ENCODE measurements around the gene RAET1E. TPM values are rescaled to one million over a fixed set of nuclear protein-coding genes. Genes with fewer than 3 reads are reported as not detected.
A peak's percentile ranks its signal among the peaks of the same experiment; 100 is the strongest.
"Not testable (repeated sequence)": the region's sequence is repeated elsewhere in the genome, so short reads cannot be mapped to it uniquely, and the experiment has no call there.

Gene RAET1E
- not detected for polyA plus RNA-seq (2013, experiment 1 of 2)
- polyA plus RNA-seq (2013, experiment 2 of 2) = not detected

GRCh38 chr6:149897855-149898744, at the start of gene RAET1E:
Gene RAET1E (minus strand): TSS chr6:149898113. CDS start chr6:149890901, 7,212 bp downstream.
- Histone ChIP-seq H3K27ac (replicated peaks; ENCODE audit: low read length) (no peak within 1 kb of the TSS), H3K9me3 (replicated peaks in 1 of 2; ENCODE audit: control insufficient read depth in 2 of 2, insufficient read depth in 1 of 2, low read depth in 1 of 2, low read length in 2 of 2) (no peaks in the 10 kb centered on the region), H3K36me3 (replicated peaks in 1 of 2; ENCODE audit: control insufficient read depth in 2 of 2, insufficient read depth in 2 of 2, low read length in 2 of 2) (no peaks in the 10 kb centered on the region), H3K4me3 (ENCODE audit: low read length in 2 of 2) (peak within 1 kb of the TSS in 1 of 2 donors; percentile 65), H3K9ac (ENCODE audit: low read depth, low read length, poor library complexity) (peak within 1 kb of the TSS; percentile 54), H4K8ac (ENCODE audit: low read depth, low read length) (no peak within 1 kb of the TSS), H3K23ac (ENCODE audit: low read depth, low read length, poor library complexity) (no peak within 1 kb of the TSS), H2BK120ac (ENCODE audit: low read depth, low read length) (no peak within 1 kb of the TSS), H2BK12ac (ENCODE audit: low read length) (no peak within 1 kb of the TSS), H2BK5ac (ENCODE audit: low read length) (no peak within 1 kb of the TSS), H3K4me1 (ENCODE audit: control insufficient read depth in 2 of 2, insufficient read depth in 1 of 2, low read depth in 1 of 2, low read length in 2 of 2) (no peaks in the 10 kb centered on the region), H3K79me1 (ENCODE audit: low read depth, low read length) (no peaks in the 10 kb centered on the region), H2BK15ac (ENCODE audit: low read length) (no peak within 1 kb of the TSS), H2AFZ (ENCODE audit: low read length) (no peak within 1 kb of the TSS), H3K27me3 (ENCODE audit: control insufficient read depth in 3 of 3, insufficient read depth in 3 of 3, low read depth in 1 of 3, low read length in 3 of 3) (peaks cover 0 to 20% (median 0%) of the 10 kb centered on the region in 3 experiments), H3K4ac (ENCODE audit: low read length) (no peak within 1 kb of the TSS), H4K91ac (ENCODE audit: low read depth, low read length, poor library complexity) (no peak within 1 kb of the TSS), H3K14ac (ENCODE audit: low read length) (peak within 1 kb of the TSS; percentile 41), H3K18ac (ENCODE audit: low read length) (no peak within 1 kb of the TSS), H2AK5ac (ENCODE audit: low read depth, low read length) (no peak within 1 kb of the TSS), H3K4me2 (ENCODE audit: insufficient read depth, low read length, poor library complexity, severe bottlenecking) (no peak within 1 kb of the TSS)
- no peak for DNase-seq (ENCODE audit: low spot score)
- WGBS, 2 donors (ENCODE audit: extremely low coverage in 2 of 2, insufficient read length in 2 of 2, insufficient replicate concordance in 1 of 2) = no CpG with 5 or more reads among the region's 17 CpGs

GRCh38 chr6:149947533-149947932, 49.6 kb upstream of the RAET1E start:
- not testable (repeated sequence) for H3K23ac ChIP-seq (ENCODE audit: low read depth, low read length, poor library complexity); H3K27ac ChIP-seq (replicated peaks; ENCODE audit: low read length); H3K14ac ChIP-seq (ENCODE audit: low read length); H4K91ac ChIP-seq (ENCODE audit: low read depth, low read length, poor library complexity); DNase-seq (ENCODE audit: low spot score); H3K9ac ChIP-seq (ENCODE audit: low read depth, low read length, poor library complexity); H3K18ac ChIP-seq (ENCODE audit: low read length); H3K36me3 ChIP-seq (replicated peaks in 1 of 2; ENCODE audit: control insufficient read depth in 2 of 2, insufficient read depth in 2 of 2, low read length in 2 of 2); H2BK5ac ChIP-seq (ENCODE audit: low read length); H2BK15ac ChIP-seq (ENCODE audit: low read length); H3K79me1 ChIP-seq (ENCODE audit: low read depth, low read length); H3K4ac ChIP-seq (ENCODE audit: low read length); H2AK5ac ChIP-seq (ENCODE audit: low read depth, low read length); H4K8ac ChIP-seq (ENCODE audit: low read depth, low read length); H2BK120ac ChIP-seq (ENCODE audit: low read depth, low read length); H3K9me3 ChIP-seq (replicated peaks in 1 of 2; ENCODE audit: control insufficient read depth in 2 of 2, insufficient read depth in 1 of 2, low read depth in 1 of 2, low read length in 2 of 2); H2BK12ac ChIP-seq (ENCODE audit: low read length); H2AFZ ChIP-seq (ENCODE audit: low read length); H3K4me2 ChIP-seq (ENCODE audit: insufficient read depth, low read length, poor library complexity, severe bottlenecking); H3K4me1 ChIP-seq (ENCODE audit: control insufficient read depth in 2 of 2, insufficient read depth in 1 of 2, low read depth in 1 of 2, low read length in 2 of 2); H3K4me3 ChIP-seq (ENCODE audit: low read length in 2 of 2)
- H3K27me3 ChIP-seq (ENCODE audit: control insufficient read depth in 3 of 3, insufficient read depth in 3 of 3, low read depth in 1 of 3, low read length in 3 of 3) = peaks cover 3 to 68% (median 44%) of the 10 kb centered on the region in 3 experiments
- WGBS, 2 donors (ENCODE audit: extremely low coverage in 2 of 2, insufficient read length in 2 of 2, insufficient replicate concordance in 1 of 2) = no CpG with 5 or more reads among the region's 1 CpG

GRCh38 chr6:149946631-149947030, 48.7 kb upstream of the RAET1E start:
- not testable (repeated sequence) for H3K4me2 ChIP-seq (ENCODE audit: insufficient read depth, low read length, poor library complexity, severe bottlenecking); DNase-seq (ENCODE audit: low spot score); H4K91ac ChIP-seq (ENCODE audit: low read depth, low read length, poor library complexity); H2AK5ac ChIP-seq (ENCODE audit: low read depth, low read length); H3K14ac ChIP-seq (ENCODE audit: low read length); H3K36me3 ChIP-seq (replicated peaks in 1 of 2; ENCODE audit: control insufficient read depth in 2 of 2, insufficient read depth in 2 of 2, low read length in 2 of 2); H3K4me1 ChIP-seq (ENCODE audit: control insufficient read depth in 2 of 2, insufficient read depth in 1 of 2, low read depth in 1 of 2, low read length in 2 of 2); H3K23ac ChIP-seq (ENCODE audit: low read depth, low read length, poor library complexity); H3K4ac ChIP-seq (ENCODE audit: low read length); H3K9me3 ChIP-seq (replicated peaks in 1 of 2; ENCODE audit: control insufficient read depth in 2 of 2, insufficient read depth in 1 of 2, low read depth in 1 of 2, low read length in 2 of 2); H2BK5ac ChIP-seq (ENCODE audit: low read length); H3K18ac ChIP-seq (ENCODE audit: low read length); H3K79me1 ChIP-seq (ENCODE audit: low read depth, low read length); H2AFZ ChIP-seq (ENCODE audit: low read length); H2BK15ac ChIP-seq (ENCODE audit: low read length); H2BK120ac ChIP-seq (ENCODE audit: low read depth, low read length); H3K27ac ChIP-seq (replicated peaks; ENCODE audit: low read length); H3K4me3 ChIP-seq (ENCODE audit: low read length in 2 of 2); H3K9ac ChIP-seq (ENCODE audit: low read depth, low read length, poor library complexity); H2BK12ac ChIP-seq (ENCODE audit: low read length); H4K8ac ChIP-seq (ENCODE audit: low read depth, low read length)
- WGBS, 2 donors (ENCODE audit: extremely low coverage in 2 of 2, insufficient read length in 2 of 2, insufficient replicate concordance in 1 of 2) = no CpG with 5 or more reads among the region's 7 CpGs
- peaks cover 9 to 66% (median 45%) of the 10 kb centered on the region in 3 experiments for H3K27me3 ChIP-seq (ENCODE audit: control insufficient read depth in 3 of 3, insufficient read depth in 3 of 3, low read depth in 1 of 3, low read length in 3 of 3)

- H3K14ac ChIP-seq (ENCODE audit: low read length); H2BK5ac ChIP-seq (ENCODE audit: low read length); H4K8ac ChIP-seq (ENCODE audit: low read depth, low read length); H3K27ac ChIP-seq (replicated peaks; ENCODE audit: low read length); H2AK5ac ChIP-seq (ENCODE audit: low read depth, low read length); H3K18ac ChIP-seq (ENCODE audit: low read length); DNase-seq (ENCODE audit: low spot score); H3K4me1 ChIP-seq (ENCODE audit: control insufficient read depth in 2 of 2, insufficient read depth in 1 of 2, low read depth in 1 of 2, low read length in 2 of 2); H2BK120ac ChIP-seq (ENCODE audit: low read depth, low read length); H3K9ac ChIP-seq (ENCODE audit: low read depth, low read length, poor library complexity); H2AFZ ChIP-seq (ENCODE audit: low read length); H3K23ac ChIP-seq (ENCODE audit: low read depth, low read length, poor library complexity); H3K79me1 ChIP-seq (ENCODE audit: low read depth, low read length); H3K4ac ChIP-seq (ENCODE audit: low read length); H3K9me3 ChIP-seq (replicated peaks in 1 of 2; ENCODE audit: control insufficient read depth in 2 of 2, insufficient read depth in 1 of 2, low read depth in 1 of 2, low read length in 2 of 2); H3K36me3 ChIP-seq (replicated peaks in 1 of 2; ENCODE audit: control insufficient read depth in 2 of 2, insufficient read depth in 2 of 2, low read length in 2 of 2); H2BK12ac ChIP-seq (ENCODE audit: low read length); H4K91ac ChIP-seq (ENCODE audit: low read depth, low read length, poor library complexity); H2BK15ac ChIP-seq (ENCODE audit: low read length); H3K4me2 ChIP-seq (ENCODE audit: insufficient read depth, low read length, poor library complexity, severe bottlenecking); H3K4me3 ChIP-seq (ENCODE audit: low read length in 2 of 2): not testable (repeated sequence)
- no CpG with 5 or more reads among the region's 6 CpGs for WGBS, 2 donors (ENCODE audit: extremely low coverage in 2 of 2, insufficient read length in 2 of 2, insufficient replicate concordance in 1 of 2)
- peaks cover 12 to 65% (median 45%) of the 10 kb centered on the region in 3 experiments for H3K27me3 ChIP-seq (ENCODE audit: control insufficient read depth in 3 of 3, insufficient read depth in 3 of 3, low read depth in 1 of 3, low read length in 3 of 3)
Observed at GRCh38 chr6:149945276-149945675, 47.4 kb upstream of the RAET1E start.
